ENCODE data around the gene FADS1.

GRCh38 chr11:61800331-61801281, 16.2 kb downstream of the FADS1 start:
- TF ChIP-seq, protein P1, sequence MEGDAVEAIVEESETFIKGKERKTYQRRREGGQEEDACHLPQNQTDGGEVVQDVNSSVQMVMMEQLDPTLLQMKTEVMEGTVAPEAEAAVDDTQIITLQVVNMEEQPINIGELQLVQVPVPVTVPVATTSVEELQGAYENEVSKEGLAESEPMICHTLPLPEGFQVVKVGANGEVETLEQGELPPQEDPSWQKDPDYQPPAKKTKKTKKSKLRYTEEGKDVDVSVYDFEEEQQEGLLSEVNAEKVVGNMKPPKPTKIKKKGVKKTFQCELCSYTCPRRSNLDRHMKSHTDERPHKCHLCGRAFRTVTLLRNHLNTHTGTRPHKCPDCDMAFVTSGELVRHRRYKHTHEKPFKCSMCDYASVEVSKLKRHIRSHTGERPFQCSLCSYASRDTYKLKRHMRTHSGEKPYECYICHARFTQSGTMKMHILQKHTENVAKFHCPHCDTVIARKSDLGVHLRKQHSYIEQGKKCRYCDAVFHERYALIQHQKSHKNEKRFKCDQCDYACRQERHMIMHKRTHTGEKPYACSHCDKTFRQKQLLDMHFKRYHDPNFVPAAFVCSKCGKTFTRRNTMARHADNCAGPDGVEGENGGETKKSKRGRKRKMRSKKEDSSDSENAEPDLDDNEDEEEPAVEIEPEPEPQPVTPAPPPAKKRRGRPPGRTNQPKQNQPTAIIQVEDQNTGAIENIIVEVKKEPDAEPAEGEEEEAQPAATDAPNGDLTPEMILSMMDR (IDR thresholded peaks at IDR 0.05; ENCODE audit: insufficient read depth, low read depth, low read length), result no peak
- no peak for TF ChIP-seq EZH2 (IDR thresholded peaks at IDR 0.05; ENCODE audit: insufficient read depth, low read length)

All from astrocyte (in vitro differentiated cells and primary cell).